ENCODE data around the gene ATP11B. TPM values are rescaled to one million over a fixed set of nuclear protein-coding genes. Genes with fewer than 3 reads are reported as not detected.

The ATP11B gene
- 10 to 100 TPM in 2 of 4 donors, 1 to 10 TPM in 2; 7.0 to 41.3 (median 13.4) TPM for polyA plus RNA-seq
- long read RNA-seq, donor 1, result 0 reads
- long read RNA-seq, donor 2, result 0 reads
- long read RNA-seq, donor 3, partial matches to known transcripts, result 0 of 1 reads
- long read RNA-seq, donor 3, other reads (novel, unspliced or antisense), result 0 of 1 reads
- long read RNA-seq, donor 4, result 0 reads
- long read RNA-seq, donor 5, result 0 reads
- long read RNA-seq, donor 6, result 0 reads
- long read RNA-seq, donor 7, result 0 reads
- long read RNA-seq, donor 8, result 0 reads
- long read RNA-seq, donor 9, result 0 reads
- long read RNA-seq, donor 10, full-length matches to known transcripts, result 2 of 2 reads
- long read RNA-seq, donor 10, partial matches to known transcripts, result 0 of 2 reads
- long read RNA-seq, donor 10, other reads (novel, unspliced or antisense), result 0 of 2 reads

DNA sequence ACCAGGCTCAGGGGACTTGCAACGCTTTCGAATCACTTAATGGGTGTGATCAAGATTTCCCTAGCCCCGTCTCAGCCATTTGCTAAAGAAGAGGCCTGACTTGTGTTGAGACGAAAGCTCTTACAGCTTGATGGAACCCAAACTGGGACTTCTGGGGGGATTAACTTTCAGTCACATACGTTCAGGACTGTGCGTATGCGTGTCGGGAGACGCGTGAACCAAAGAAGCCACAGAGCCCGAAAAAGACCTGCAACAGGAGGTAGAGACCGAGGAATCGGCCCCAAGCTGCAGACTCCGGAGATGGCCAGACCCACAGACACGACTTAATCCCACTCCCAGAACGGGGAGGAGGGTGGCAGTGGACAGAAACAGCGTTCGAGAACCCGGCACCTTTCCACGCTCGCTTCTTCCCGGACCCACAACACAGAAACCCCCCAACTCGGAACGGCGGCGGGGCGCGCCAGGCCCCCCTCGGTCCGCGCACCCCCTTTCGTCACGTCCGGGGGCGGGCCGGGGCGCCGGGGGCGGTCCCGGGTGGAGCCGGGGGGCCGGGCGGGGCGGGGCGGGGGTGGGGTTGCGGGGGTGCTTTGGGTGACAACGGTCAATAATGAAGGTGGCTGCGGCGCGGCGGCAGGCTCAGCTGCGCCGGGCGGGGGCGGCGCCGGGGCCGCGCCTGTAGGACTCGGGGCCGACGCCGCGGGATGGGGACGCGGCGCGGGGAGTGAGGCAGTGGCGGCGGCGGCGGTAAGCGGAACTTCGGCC lies at the start of gene ATP11B:
TSS of gene ATP11B (plus strand) at position 604 of the 762 bp plus-strand sequence. CDS start 256 bp downstream, outside the sequence.
- peak within 1 kb of the TSS; percentile 99 to 100 (median 99) for H3K27ac ChIP-seq (ENCODE audit: low read depth in 1 of 3, low read length in 2 of 3)
- no peaks in the 10 kb centered on the region for H3K27me3 ChIP-seq (ENCODE audit: control insufficient read depth in 3 of 3, insufficient read depth in 3 of 3, low read length in 3 of 3)
- 0 to 1% (median 1%) methylated on average over 31 to 74 of the region's 74 CpGs for WGBS, 3 donors
- peaks cover 0 to 3% (median 0%) of the 10 kb centered on the region in 3 donors for H3K4me1 ChIP-seq (ENCODE audit: control insufficient read depth in 3 of 3, insufficient read depth in 2 of 3, low read depth in 1 of 3, low read length in 2 of 3)
- H3K36me3 ChIP-seq (ENCODE audit: control insufficient read depth in 3 of 3, insufficient read depth in 2 of 3, low read depth in 1 of 3, low read length in 3 of 3), result no peaks in the 10 kb centered on the region
- peak within 1 kb of the TSS; percentile 77 to 99 (median 95) for H3K4me3 ChIP-seq (ENCODE audit: low read depth in 1 of 3, low read length in 3 of 3)
- no peak for FAIRE-seq
- H3K9me3 ChIP-seq (ENCODE audit: control insufficient read depth in 2 of 2, insufficient read depth in 1 of 2, low read depth in 1 of 2, low read length in 1 of 2), result no peaks in the 10 kb centered on the region
- DNase-seq, result peak; percentile 79 to 92

DNA sequence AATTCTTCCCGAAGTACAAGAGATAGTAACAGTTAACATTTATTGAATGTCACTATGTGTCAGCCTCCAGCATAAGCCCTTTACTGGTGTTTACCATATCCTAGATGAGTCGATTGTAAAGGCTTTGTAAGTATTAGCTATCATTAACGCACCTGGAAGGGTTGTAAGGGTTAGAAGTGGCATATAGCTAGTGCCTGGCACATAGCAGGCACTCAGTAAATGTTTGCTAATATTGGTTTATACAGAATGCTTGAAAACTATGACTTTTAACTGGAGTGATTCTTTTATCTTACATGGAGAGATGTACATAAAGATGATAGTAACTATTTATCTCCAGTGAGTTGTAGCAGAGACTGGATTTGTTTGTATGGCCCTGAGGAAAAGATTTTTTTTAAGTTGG lies 46.3 kb upstream of the ATP11B start:
- 38 to 52% (median 49%) methylated on average over 3 of the region's 3 CpGs for WGBS, 3 donors
- H3K4me3 ChIP-seq (ENCODE audit: low read depth in 1 of 3, low read length in 3 of 3), result no peak overlapping the region
- DNase-seq, result no peak

DNA sequence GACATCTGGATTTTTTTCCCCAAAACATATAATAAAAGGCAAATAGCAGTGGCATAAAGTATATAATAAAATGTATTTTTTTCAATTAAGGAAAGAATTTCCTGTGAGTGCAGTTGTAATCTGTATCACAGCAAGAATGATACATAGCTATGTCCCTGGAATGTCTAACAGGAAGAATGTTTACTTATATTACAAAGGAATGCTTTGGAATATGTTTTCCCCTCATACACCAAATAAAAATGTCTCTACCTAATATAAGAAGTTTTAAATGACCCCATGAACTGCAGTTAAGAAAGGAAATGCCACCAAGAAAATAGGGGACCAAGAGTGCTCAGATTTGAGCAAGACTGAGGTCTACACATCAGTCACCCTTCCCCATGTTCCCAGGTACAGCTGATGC lies 38.0 kb upstream of the ATP11B start:
- DNase-seq, result no peak
- H3K27ac ChIP-seq (ENCODE audit: low read depth in 1 of 3, low read length in 2 of 3), result no peak overlapping the region
- H3K36me3 ChIP-seq (ENCODE audit: control insufficient read depth in 3 of 3, insufficient read depth in 2 of 3, low read depth in 1 of 3, low read length in 3 of 3), result no peaks in the 10 kb centered on the region
- FAIRE-seq, result no peak
- peaks cover 0 to 3% (median 0%) of the 10 kb centered on the region in 3 donors for H3K27me3 ChIP-seq (ENCODE audit: control insufficient read depth in 3 of 3, insufficient read depth in 3 of 3, low read length in 3 of 3)
- H3K4me1 ChIP-seq (ENCODE audit: control insufficient read depth in 3 of 3, insufficient read depth in 2 of 3, low read depth in 1 of 3, low read length in 2 of 3), result peaks cover 0 to 1% (median 0%) of the 10 kb centered on the region in 3 donors
- H3K4me3 ChIP-seq (ENCODE audit: low read depth in 1 of 3, low read length in 3 of 3), result no peak overlapping the region
- peaks cover 0 to 5% of the 10 kb centered on the region in 2 donors for H3K9me3 ChIP-seq (ENCODE audit: control insufficient read depth in 2 of 2, insufficient read depth in 1 of 2, low read depth in 1 of 2, low read length in 1 of 2)

More for the DNA sequence above, 46.3 kb upstream of the ATP11B start:
- H3K9me3 ChIP-seq (ENCODE audit: control insufficient read depth in 2 of 2, insufficient read depth in 1 of 2, low read depth in 1 of 2, low read length in 1 of 2), result peaks cover 0 to 3% of the 10 kb centered on the region in 2 donors
- no peak overlapping the region for H3K27ac ChIP-seq (ENCODE audit: low read depth in 1 of 3, low read length in 2 of 3)
- no peak for FAIRE-seq
- no peaks in the 10 kb centered on the region for H3K27me3 ChIP-seq (ENCODE audit: control insufficient read depth in 3 of 3, insufficient read depth in 3 of 3, low read length in 3 of 3)
- no peaks in the 10 kb centered on the region for H3K4me1 ChIP-seq (ENCODE audit: control insufficient read depth in 3 of 3, insufficient read depth in 2 of 3, low read depth in 1 of 3, low read length in 2 of 3)
- H3K36me3 ChIP-seq (ENCODE audit: control insufficient read depth in 3 of 3, insufficient read depth in 2 of 3, low read depth in 1 of 3, low read length in 3 of 3), result no peaks in the 10 kb centered on the region

DNA sequence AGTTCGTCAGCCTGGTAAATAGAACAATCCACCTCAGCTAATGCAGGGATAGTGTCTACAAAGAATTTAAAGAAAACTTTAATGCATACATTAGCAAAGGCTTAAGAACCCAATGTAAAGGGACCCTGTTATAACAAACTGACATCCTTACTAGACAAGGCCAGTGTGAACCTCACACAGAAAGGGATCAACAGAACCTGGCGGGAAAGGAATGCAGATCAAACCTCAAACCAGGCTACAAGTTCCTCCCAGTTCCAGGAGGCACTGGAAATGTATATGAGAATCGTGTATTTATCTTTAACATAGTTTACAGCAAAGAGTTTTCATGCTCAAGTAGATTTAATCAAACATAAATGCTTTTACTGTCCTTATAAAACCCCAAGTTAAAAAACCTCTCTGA lies 37.6 kb upstream of the ATP11B start:
- no peak overlapping the region for H3K27ac ChIP-seq (ENCODE audit: low read depth in 1 of 3, low read length in 2 of 3)
- H3K4me3 ChIP-seq (ENCODE audit: low read depth in 1 of 3, low read length in 3 of 3), result no peak overlapping the region
- 75 to 86% (median 82%) methylated on average over 3 of the region's 3 CpGs for WGBS, 3 donors
- H3K27me3 ChIP-seq (ENCODE audit: control insufficient read depth in 3 of 3, insufficient read depth in 3 of 3, low read length in 3 of 3), result peaks cover 0 to 3% (median 0%) of the 10 kb centered on the region in 3 donors
- peaks cover 0 to 5% (median 0%) of the 10 kb centered on the region in 3 donors for H3K4me1 ChIP-seq (ENCODE audit: control insufficient read depth in 3 of 3, insufficient read depth in 2 of 3, low read depth in 1 of 3, low read length in 2 of 3)
- H3K9me3 ChIP-seq (ENCODE audit: control insufficient read depth in 2 of 2, insufficient read depth in 1 of 2, low read depth in 1 of 2, low read length in 1 of 2), result peaks cover 0 to 5% of the 10 kb centered on the region in 2 donors
- FAIRE-seq (no peak), DNase-seq (no peak)
- H3K36me3 ChIP-seq (ENCODE audit: control insufficient read depth in 3 of 3, insufficient read depth in 2 of 3, low read depth in 1 of 3, low read length in 3 of 3), result no peaks in the 10 kb centered on the region

DNA sequence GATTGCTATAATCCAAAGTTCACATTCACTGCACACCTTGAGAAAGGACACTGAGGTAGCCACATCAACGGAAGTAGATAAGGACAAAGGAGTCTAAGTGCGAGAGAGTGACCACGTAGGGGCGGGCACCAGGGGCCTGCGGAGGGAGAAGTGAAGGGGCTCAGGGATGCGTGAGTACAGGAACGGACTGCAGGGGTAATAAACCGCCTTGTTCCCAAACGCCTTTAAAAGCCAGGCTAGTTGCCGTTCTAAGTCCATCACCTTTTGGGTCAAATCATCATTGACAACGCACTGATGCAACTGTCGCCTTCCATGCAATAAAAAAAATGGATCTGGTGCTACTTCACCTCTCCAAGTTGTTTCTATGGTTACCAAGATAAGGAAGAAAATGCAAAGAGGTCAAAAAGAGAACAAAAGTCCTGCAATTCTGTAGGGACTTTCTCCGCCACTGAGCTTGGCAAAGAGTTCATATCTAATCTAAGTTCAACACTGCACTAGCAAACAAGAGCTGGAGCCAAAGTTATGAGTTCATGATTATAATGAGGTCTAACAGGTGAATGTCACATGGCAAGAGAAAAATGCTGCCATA lies 32.6 kb upstream of the ATP11B start:
- peak; percentile 93 for FAIRE-seq
- WGBS, 3 donors, result 25 to 49% (median 32%) methylated on average over 13 of the region's 13 CpGs
- no peaks in the 10 kb centered on the region for H3K36me3 ChIP-seq (ENCODE audit: control insufficient read depth in 3 of 3, insufficient read depth in 2 of 3, low read depth in 1 of 3, low read length in 3 of 3)
- H3K4me3 ChIP-seq (ENCODE audit: low read depth in 1 of 3, low read length in 3 of 3), result no peak overlapping the region
- peak; percentile 90 to 96 for DNase-seq
- H3K27ac ChIP-seq (ENCODE audit: low read depth in 1 of 3, low read length in 2 of 3), result peak overlapping the region; percentile 15 to 75 (median 66)
- peaks cover 0 to 3% (median 0%) of the 10 kb centered on the region in 3 donors for H3K27me3 ChIP-seq (ENCODE audit: control insufficient read depth in 3 of 3, insufficient read depth in 3 of 3, low read length in 3 of 3)
- H3K4me1 ChIP-seq (ENCODE audit: control insufficient read depth in 3 of 3, insufficient read depth in 2 of 3, low read depth in 1 of 3, low read length in 2 of 3), result peaks cover 0 to 11% (median 0%) of the 10 kb centered on the region in 3 donors
- H3K9me3 ChIP-seq (ENCODE audit: control insufficient read depth in 2 of 2, insufficient read depth in 1 of 2, low read depth in 1 of 2, low read length in 1 of 2), result no peaks in the 10 kb centered on the region

DNA sequence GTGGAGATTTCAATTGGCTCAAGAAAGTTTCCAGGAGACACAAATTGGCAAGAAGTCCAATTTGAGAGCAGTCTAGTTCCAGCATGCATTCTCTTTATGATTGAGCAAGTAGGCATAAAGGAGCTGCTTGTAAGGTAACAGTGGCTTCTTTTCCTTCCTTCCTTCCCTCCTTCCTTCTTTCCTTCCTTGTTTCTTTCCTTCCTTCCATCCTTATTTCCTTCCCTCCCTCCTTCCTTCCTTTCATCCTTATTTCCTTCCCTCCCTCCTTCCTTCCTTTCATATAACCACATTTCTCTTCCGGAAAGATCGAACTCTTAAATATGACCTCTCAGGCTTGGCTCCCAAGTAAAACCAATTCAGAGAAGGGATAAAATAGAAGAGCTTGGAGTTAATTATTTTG lies 29.4 kb upstream of the ATP11B start:
- FAIRE-seq (no peak), DNase-seq (no peak)
- Histone ChIP-seq H3K9me3 (ENCODE audit: control insufficient read depth in 2 of 2, insufficient read depth in 1 of 2, low read depth in 1 of 2, low read length in 1 of 2) (no peaks in the 10 kb centered on the region), H3K27me3 (ENCODE audit: control insufficient read depth in 3 of 3, insufficient read depth in 3 of 3, low read length in 3 of 3) (no peaks in the 10 kb centered on the region), H3K4me1 (ENCODE audit: control insufficient read depth in 3 of 3, insufficient read depth in 2 of 3, low read depth in 1 of 3, low read length in 2 of 3) (peaks cover 0 to 11% (median 0%) of the 10 kb centered on the region in 3 donors), H3K27ac (ENCODE audit: low read depth in 1 of 3, low read length in 2 of 3) (no peak overlapping the region), H3K36me3 (ENCODE audit: control insufficient read depth in 3 of 3, insufficient read depth in 2 of 3, low read depth in 1 of 3, low read length in 3 of 3) (no peaks in the 10 kb centered on the region), H3K4me3 (ENCODE audit: low read depth in 1 of 3, low read length in 3 of 3) (no peak overlapping the region)
- 70 to 92% (median 90%) methylated on average over 2 of the region's 2 CpGs for WGBS, 3 donors

DNA sequence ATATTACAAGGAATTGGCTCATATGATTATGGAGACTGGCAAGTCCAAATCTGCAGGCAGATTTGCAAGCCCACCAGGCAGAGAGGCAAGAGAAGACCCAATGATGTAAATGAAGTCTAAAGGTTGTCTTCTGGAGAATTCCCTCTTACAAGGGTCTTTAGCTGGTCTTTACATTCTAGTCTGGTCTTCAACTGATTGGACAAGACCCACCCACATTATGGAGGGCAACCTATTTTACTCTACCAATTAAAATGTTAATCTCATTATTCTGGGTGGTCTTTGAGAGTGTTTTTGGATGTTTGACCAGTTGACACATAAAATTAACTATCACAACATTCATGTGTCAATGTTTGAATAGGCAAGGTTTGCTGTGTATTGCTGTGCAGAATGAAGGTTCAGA lies 28.0 kb upstream of the ATP11B start:
- no peak overlapping the region for H3K4me3 ChIP-seq (ENCODE audit: low read depth in 1 of 3, low read length in 3 of 3)
- no peak for FAIRE-seq

DNA sequence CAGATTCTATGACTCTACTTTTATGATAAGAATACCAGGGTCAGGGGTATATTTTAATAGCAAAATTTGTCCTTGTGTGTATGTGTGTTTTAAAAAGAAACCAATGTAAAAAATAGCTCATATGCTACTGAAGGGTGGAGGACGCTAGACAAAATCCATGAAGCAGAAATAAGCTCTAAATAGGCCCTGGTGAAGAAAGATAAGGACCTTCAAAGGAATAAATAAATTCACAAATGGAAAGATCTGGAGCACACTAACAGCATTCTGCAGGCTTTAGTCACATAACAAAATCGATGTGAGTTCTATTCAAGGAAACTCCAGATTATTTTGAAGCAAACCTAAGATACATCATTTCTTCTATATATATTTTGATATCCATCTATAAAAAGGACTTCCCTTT lies 27.2 kb upstream of the ATP11B start:
- peaks cover 0 to 6% (median 0%) of the 10 kb centered on the region in 3 donors for H3K4me1 ChIP-seq (ENCODE audit: control insufficient read depth in 3 of 3, insufficient read depth in 2 of 3, low read depth in 1 of 3, low read length in 2 of 3)
- H3K27ac ChIP-seq (ENCODE audit: low read depth in 1 of 3, low read length in 2 of 3), result no peak overlapping the region
- H3K36me3 ChIP-seq (ENCODE audit: control insufficient read depth in 3 of 3, insufficient read depth in 2 of 3, low read depth in 1 of 3, low read length in 3 of 3), result no peaks in the 10 kb centered on the region
- FAIRE-seq (no peak), DNase-seq (no peak)
- 77 to 91% (median 79%) methylated on average over 2 of the region's 2 CpGs for WGBS, 3 donors
- H3K27me3 ChIP-seq (ENCODE audit: control insufficient read depth in 3 of 3, insufficient read depth in 3 of 3, low read length in 3 of 3), result no peaks in the 10 kb centered on the region
- no peaks in the 10 kb centered on the region for H3K9me3 ChIP-seq (ENCODE audit: control insufficient read depth in 2 of 2, insufficient read depth in 1 of 2, low read depth in 1 of 2, low read length in 1 of 2)
- H3K4me3 ChIP-seq (ENCODE audit: low read depth in 1 of 3, low read length in 3 of 3), result no peak overlapping the region

More for the DNA sequence above, 28.0 kb upstream of the ATP11B start:
- no peaks in the 10 kb centered on the region for H3K36me3 ChIP-seq (ENCODE audit: control insufficient read depth in 3 of 3, insufficient read depth in 2 of 3, low read depth in 1 of 3, low read length in 3 of 3)
- no peak for DNase-seq
- no peak overlapping the region for H3K27ac ChIP-seq (ENCODE audit: low read depth in 1 of 3, low read length in 2 of 3)
- peaks cover 0 to 10% (median 0%) of the 10 kb centered on the region in 3 donors for H3K4me1 ChIP-seq (ENCODE audit: control insufficient read depth in 3 of 3, insufficient read depth in 2 of 3, low read depth in 1 of 3, low read length in 2 of 3)
- H3K9me3 ChIP-seq (ENCODE audit: control insufficient read depth in 2 of 2, insufficient read depth in 1 of 2, low read depth in 1 of 2, low read length in 1 of 2), result no peaks in the 10 kb centered on the region
- no peaks in the 10 kb centered on the region for H3K27me3 ChIP-seq (ENCODE audit: control insufficient read depth in 3 of 3, insufficient read depth in 3 of 3, low read length in 3 of 3)

All from small intestine (tissue), 16 donors.